Tibial nerve (tissue), 3 donors: ENCODE results near the gene SSH2.

Experiments
- EP300 ChIP-seq, 2 donors: sonication (generic); formaldehyde crosslinking; IDR thresholded peaks; one replicate each; pipeline ENCODE4 v1.6.1; 2017; ENCODE audit warnings: antibody characterized with exemption in 2 of 2, mild to moderate bottlenecking in 1 of 2
- POLR2A ChIP-seq, 2 donors: fragments of 450-650 bp; IDR thresholded peaks; one replicate each; pipeline ENCODE4 v1.6.1; 2017; ENCODE audit warnings: antibody characterized with exemption in 2 of 2, mild to moderate bottlenecking in 2 of 2, moderate library complexity in 2 of 2

- TF ChIP-seq EP300 (IDR thresholded peaks at IDR 0.05) (no peak), POLR2A (IDR thresholded peaks at IDR 0.05) (no peak)
These were observed 197.4 kb downstream of the SSH2 start for GRCh38 chr17:29732613-29733012.
